Stimulated activated CD4-positive, alpha-beta T cell treated with anti-CD3 and anti-CD28 coated beads, Interleukin-1b, Interleukin-23, amount 100 ng/mL, for 1 hour (primary cell): ENCODE data around the gene DMRTB1.

Experiments used
- DNase-seq, 2 donors: peaks; one replicate each; pipeline ENCODE4 v3.0.0-alpha.2; 2020; ENCODE audit warnings: low read depth in 2 of 2

The DMRTB1 gene

DNA sequence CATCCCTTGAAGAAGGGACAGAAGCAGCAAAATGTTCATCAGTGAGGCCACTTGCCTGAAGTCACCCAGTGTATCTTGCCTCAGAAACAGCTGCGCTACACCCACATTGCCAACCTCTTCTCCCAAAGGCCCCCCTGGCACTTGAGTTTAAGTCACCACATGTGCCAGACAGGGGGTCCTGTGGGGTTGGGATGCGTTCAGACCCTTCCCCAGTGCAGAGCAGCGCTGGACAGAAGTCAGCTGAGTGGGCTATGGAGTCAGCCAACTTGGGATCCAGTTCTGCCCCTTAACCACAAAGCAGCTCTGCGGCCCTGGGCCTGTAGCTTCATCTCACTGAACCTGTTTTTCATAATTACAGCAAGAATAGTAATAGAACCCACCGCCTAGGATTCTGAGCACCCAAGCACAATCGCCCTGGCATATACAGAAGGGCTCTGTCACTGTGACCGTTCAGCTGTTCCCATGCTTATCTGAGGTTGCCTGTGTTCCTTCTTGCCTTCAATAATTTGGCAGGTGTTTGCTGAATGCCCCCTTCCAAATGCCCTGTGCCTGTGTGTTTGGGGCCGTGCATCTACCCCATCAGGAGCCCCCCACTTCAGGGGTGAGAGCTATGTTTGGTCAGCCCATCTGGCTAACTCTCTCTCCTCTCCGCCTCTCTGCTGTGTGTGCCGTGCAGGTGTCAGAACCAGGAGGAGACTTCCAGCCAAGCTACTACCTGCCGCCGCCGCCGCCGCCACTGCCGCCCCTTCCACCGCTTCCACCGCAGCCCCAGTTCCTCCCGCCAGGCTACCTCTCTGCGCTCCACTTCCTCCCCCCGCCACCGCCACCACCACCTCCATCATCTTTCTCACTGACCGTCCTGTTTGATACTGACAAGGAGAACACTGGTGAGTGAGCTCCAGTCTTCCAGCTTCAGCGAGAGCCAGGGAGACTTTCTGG is 5.0 kb downstream of the DMRTB1 start:
- no peak for DNase-seq

DNA sequence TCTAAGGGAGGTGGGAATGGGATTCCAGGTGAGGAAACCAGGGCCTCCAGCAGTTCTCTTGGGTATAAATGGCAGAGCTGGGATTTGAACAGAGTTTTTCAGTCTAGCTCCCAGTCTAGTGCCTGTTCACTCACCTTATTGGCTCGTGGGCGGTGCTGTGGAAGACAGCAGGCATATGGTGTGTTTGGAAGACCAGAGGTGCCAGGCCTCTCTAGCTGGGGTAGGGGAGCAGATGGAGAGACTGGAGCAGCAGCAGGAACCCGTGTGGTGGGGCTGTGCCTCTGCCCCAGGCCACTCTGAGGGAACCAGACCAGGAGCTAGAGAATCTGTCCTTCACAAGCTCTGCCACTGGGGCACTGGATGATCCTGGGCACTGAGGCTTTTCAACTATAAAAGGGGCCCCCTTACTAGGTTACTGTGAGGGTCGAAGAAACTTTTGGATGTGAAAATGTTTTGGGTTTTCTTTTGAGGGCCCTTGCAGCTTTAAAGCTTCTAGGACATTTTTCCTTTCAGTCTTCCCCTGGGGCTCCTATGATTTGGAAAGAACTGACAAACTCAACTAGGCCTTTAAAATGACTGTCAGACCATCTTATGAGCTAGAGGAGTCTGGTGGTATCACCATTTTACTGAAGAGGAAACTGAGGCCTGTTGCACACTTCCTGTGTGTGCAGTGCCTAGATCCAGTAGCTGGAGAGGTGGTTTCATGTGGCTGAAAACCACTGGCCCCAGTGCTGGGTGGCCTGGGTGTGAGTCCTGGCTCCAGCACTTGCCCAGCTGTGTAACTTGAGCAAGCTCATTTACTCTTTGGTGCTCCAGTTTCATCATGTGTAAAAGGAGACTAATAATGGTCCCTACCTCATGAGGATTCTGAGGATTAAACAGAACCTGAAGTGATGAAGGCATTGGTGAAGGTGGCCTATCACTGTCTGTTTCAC is 6.1 kb downstream of the DMRTB1 start:
- no peak for DNase-seq

DNA sequence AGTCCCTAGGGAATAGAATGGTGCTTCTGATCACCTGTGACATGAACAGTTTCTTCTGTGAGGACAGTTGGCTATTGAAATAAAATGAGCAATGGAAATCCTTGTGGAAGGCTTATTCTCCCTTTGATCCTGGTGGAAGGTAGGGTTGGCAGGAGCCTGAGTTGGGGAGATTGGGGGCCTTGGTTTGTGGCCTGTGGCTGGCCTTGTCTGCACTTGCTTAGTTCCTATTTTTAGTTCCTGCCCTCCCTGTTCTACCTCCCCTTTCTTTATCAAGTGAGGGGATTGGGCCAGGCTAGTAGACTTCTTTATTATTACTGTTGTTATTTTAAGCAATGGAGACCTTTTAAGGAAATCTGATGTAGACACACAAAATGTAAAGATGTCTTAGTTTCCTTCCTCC is 8.2 kb downstream of the DMRTB1 start:
- no peak for DNase-seq

DNA sequence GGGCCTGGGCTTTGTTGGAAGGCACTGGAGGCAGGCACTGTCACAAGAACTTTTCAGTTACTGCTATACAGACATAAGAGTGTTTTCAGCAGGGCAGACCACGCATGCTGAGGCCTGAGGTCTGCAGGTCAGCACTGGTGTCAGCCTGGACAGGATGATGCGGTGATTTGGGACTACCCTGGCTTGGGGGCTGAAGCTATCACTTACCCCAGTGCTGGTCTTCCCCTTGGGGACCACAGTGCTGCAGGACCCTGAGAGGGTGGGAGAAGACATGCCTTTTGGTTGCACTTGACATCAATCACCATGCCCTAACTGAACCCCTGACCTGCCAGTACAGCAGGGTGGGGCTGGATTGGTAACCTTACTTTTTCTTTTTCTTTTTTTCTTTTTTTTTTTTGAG is 9.2 kb downstream of the DMRTB1 start:
- DNase-seq, result no peak

DNA sequence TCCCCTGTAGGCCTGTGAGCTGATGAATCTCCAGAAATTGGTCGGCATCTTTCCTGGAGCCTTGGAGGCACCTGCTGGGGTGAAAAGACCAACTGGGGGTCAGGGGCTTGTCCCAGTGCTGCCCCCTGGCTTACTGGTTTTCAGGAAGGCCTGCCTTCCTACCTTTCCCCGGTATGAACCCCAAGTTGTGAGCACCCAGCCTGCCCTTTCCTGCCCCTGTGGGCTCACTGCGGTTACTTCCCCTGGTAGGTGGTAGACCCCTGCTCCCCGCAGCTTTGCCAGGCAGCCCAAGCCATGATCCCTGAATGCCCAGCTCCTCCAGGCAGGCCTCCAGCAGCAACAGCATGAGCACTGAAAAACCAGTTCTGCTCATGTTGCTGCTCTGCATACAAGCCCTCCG is 10.2 kb downstream of the DMRTB1 start:
- DNase-seq, result no peak

DNA sequence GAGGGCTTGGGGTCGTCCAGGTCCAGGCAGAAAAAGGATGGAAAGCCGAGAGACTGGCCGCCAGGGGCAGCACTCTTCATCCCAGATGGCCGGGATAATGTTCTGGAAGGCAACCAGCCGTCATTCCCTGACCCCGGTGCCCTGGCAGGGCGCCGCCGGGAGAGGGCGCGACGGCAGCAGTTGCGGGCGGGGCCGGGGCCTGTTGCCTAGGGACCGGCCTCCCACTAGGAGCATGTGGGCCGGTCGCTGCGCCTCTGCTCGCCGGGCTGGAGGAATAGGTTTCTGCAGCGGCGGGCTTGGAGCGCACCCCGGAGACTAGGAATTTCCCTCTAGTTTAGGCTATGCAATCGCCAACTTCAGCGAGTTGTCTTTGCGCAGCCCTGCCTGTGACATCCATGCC is 11.0 kb downstream of the DMRTB1 start:
- no peak for DNase-seq

DNA sequence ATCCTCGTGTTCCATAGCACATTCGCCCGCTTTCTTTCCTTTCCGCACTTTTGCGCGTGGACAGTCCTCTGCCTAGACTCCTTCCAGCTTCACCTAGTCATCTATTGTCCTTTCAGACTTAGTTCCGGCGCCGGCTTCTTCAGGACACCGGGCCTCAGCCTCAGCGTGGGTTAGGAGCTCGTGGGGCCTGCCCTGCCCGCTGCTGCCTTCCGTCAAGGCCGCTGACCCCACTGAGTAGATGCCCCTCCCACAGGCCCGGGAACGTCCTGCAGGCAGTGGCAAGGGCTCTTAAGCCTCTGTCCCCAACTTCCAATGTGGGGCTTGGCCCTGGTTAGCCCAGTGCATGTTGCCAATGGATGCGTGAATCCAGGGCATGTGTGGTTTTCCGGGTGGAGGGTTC is 11.4 kb downstream of the DMRTB1 start:
- DNase-seq, result no peak

DNA sequence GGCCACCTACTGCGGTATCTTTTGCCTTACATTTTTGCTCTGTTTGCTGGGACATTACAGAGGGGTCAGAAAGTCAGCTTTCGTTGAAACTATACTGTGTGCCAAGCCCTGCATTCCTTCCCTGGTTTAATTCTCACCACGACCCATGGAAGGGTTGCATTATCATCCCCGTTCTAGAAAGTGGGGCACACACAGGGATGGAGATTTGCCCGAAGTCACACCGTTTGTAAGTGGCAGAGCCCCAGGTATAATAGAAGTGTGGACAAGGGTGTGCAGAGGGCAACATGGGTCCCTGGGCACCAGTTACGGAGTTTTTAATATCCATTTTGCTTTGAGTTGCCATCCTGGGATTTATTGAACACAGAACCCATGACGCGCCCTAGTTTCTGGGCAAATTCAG is 11.8 kb downstream of the DMRTB1 start:
- DNase-seq, result no peak

DNA sequence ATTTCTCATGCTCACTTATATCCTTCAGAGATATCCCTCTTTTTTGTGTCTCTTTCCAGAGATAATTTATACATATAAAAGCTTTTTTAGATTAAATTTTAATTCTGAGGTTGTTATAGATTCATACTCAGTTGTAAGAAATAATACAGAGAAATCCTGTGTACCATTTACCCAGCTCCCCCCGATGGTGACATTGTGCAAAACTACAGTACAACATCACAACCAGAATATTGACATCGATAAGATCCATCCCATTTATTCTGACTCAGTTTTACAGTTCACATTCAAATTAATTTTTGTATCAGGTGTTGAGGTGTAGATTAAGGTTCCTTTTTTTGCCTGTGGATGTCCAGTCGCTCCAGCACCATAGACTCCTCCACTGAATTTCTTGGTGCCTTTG is 14.3 kb downstream of the DMRTB1 start:
- DNase-seq, result no peak

DNA sequence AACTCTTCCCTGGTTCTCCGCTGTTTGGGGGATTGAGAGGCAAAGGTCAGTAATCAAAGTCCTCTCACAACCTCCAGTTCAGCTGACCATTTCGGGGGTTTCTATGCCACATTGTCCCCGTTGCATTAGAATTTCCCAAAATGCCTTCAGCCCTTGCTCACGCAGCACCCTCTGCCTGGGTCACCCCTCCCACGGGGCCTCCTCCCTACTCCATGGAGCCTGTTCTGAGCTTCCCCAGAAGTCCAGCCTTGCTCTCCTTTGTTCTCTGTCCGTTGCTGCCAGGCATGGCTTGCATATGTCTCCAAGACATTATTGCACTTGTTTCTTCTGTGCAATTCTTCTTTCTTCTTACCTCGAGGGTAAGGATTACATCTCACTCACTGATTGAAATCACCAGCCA is 16.5 kb downstream of the DMRTB1 start:
- DNase-seq, result no peak

DNA sequence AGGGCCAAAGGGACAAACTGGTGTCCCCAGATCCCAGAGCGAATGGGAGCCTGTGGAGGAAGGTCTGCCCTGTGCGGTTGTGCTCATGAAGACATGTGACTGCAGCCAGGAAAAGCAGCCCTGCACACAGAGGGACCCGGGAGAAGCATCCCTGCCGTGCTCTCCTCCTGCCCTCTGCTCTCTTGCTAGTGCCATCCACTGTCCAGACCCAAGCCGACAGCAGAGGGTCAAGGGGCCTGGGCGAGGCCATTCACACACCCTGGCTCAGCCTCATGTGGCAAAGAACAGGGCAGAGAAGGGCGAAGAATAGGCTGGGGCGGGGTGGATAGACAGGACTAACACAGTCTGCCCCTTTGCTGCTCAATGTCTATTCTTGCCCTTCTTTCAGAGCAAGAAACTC is 17.4 kb downstream of the DMRTB1 start:
- DNase-seq, result no peak

DNA sequence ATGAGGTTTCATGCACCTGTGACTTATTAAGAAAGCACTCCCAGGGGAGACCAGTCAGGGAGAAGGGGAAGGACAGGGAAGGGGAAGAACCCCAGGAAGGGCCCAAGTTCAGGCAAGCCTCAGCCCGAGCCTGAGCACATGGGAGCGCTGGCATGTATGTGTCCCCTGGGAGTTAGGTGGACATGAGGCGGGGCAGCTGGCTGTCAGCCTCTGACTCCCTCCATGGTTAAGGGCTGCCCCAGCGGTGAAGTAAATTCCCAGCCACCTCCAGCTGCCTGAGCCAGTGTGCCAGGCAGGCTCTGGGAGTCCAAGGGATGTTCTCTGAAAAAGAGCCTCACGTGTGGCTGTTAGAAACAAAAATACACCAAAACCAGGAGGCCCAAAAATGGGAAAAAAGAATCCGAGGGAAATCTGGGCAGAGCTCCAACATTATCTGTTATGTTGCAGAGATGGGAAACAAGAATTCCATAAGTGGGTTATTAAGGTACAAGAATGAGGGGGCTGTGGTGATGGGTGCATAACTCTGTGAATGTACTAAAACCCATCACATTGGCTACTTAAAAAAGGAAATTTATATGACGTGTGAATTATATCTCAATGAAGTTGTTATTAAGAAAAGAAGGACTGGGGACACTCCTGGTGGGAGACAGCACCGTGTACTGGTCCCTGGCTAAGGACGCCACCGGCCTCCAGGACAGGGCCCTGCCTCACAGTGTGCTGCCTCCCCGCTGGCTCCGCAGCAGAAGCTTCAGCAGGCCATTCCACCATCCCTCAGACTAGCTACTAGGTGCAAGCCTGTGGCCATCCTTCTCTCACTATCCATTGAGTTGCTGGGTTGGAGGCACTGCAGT is 18.7 kb downstream of the DMRTB1 start:
- no peak for DNase-seq

DNA sequence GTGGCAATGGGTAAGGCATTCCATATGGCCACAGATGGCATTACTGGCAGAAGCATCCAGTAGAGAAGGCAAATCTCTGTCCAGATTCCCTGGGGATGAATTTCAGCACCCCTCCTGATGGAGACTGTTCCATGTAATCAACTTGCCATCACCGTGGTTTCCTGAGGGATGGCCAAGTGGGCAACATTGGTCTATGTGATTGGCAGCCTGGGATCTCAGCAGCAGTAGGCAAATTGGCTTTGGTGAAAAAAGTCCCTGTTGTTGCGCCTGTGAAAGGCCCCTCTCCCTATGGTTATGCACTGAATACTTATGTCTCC is 19.3 kb downstream of the DMRTB1 start:
- no peak for DNase-seq

DNA sequence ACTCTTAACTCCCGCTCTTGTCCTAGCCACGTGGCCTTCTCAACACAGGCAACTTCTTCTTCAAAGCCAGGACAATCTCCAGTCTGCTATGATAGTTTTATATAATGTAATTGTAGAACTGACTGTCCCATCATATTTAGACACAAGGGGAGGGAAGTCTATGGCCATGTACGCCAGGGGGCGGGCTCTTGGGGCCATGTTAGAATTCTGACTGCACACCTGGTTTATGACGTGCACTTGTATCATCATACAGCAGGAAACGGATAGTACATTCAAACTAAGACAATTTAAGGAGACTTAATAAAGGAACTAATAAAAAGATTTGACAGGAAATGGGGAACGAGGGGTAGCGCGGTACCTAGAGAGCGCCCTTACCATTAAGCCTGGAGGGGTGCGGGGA is 21.5 kb downstream of the DMRTB1 start:
- no peak for DNase-seq

DNA sequence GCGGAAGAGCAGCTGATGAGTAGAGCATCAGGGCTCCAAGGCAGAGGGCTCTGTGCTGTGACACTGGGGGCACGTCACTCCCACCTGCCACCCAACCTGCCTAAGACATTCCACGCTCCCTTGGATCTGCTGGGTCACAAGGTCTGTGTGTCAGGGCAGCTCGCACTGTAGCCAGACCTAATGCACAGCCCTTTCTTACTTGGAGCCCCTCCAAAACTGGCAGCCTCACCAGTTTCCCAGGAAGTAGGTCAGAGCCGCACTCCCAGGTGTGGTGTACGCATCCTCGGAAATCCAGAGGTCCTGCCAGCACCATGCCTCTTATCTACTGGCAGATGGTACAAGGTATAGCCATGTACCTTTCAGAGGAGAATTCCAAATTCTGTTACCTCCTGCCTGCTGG is 22.3 kb downstream of the DMRTB1 start:
- DNase-seq, result no peak

DNA sequence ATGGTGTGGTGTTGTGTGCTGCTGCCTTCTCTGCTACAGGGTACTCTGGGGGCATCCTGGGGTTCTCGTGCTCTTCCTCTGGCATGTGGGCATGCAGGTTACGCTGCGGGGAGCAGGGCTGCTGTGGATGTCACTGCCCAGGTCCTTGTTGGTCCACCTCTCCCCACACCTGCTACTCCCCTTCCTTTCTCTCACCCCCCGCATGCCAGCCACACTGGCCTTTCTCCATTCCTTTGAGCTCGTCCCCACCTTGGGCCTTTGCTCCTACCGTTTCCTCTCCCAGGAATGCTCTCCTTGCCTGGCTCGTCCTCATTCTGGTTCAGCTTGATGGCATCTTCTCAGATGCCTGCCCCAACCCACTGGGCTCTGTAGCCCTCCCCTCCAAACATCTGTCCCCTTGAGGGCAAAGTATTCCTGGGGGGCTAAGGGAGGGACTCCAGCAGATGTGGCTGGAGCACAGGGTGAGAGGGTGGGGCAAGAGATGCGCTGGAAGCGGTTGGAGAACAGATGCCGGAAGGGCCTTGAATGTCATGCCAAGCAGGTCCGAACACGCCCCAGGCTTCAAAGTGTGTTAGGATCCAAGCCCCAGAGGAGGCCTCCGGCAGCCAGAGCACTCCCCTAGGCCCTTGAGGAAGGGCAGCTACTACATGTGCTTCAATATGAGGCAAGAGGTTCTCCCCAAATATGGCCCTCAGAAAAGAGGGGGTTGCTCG is 23.4 kb downstream of the DMRTB1 start:
- DNase-seq, result no peak

DNA sequence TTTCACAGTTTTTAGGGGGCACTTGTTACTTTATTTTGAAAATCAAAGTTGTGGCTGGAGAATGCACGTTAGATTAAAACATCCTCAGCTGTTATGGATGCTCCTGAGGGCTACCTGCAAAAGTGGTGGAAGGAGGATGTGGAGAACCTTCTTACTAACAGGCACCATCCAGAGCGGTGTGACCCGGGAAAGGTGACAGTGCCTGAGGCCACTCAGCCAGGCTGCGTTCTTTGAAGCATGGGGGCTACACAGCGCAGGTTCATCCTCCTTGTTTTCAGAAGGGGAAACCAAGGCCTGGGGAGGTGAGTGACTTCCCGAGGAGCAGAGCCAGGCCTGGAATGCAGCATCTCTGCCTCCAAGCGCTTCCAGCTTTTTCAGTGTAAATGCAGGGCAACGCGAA is 24.0 kb downstream of the DMRTB1 start:
- no peak for DNase-seq

DNA sequence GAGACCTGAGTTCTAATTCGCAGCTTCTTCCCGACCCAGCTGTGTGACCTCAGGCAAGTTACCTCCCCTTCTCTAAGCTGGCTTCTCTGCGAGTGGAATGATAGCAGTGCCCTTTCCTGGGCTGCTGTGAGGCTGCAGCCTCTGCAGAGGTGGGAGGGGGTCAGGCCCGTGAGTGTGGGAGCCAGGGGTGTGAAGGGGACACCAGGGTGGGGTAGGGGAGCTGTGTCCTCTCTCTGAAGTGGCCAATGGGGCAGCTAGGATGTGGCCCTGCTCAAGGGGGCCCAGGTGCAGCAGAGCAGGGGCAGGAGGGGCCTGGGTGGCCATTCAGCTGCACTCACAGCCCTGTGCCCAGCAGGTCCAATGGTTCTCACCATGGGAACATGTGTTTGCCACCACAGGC is 24.5 kb downstream of the DMRTB1 start:
- no peak for DNase-seq

DNA sequence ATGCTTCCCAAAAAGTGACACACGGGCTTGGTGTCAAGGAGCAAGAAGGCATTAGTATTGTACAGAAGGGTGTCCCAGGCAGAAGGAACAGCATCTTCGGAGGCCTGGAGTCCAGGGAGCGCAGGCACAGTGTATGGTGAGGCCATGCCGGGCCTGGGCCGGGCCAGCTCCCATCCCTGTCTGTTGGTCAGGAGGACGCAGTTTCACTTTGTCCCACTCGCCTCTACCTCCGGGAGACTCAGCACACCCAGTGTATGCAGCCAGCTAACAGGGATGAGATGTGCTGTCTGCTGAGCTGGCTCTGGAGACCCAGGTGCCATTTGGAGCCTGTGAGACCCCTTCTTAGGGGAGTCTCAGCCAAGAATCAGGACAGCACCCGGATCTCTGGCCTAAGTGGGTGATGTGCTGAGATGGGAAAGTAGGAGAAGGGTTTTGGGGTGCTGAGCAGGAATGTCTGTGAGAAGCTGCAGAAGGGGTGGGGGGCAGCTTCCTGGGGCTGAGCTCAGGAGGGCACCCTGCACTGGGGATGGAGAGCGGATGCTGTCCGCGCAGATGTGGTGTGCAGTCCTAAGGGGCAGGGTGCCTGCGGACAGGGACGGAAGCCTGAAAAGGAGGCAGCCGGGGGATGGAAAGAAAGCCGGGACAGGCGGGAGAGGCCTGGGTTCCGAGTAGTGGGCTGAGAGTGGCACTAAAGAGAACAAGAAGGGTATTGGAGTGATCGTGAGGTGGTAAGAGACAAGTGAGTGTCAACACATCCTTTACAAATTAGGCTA is 25.7 kb downstream of the DMRTB1 start:
- DNase-seq, result no peak
